ELR (cell line): ENCODE results near the gene PRKCA.
"Not testable (repeated sequence)": the region's sequence is repeated elsewhere in the genome, so short reads cannot be mapped to it uniquely, and the experiment has no call there.

Experiments used
- DNase-seq: peaks from one replicate; pipeline ENCODE4 v3.0.0-alpha.2; 2015; ENCODE audit warnings: low read depth

The PRKCA gene

DNA sequence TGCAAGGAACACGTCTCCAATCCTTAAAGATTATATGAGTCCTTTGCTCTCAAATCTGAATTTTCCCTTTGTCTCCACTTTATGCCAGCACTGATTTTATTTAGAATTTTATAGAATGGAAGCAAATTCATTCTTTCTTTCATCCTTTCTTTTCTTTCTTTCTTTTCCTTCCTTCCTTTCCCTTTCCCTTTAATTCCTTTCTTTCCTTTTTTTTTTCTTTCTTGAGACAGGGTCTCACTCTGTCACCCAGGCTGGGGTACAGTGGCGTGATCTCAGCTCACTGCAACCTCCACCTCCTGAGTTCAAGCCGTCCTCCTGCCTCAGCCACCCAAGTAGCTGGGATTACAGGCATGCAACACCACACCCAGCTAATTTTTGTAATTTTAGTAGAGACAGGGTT lies 187.2 kb downstream of the PRKCA start:
- DNase-seq: not testable (repeated sequence)

DNA sequence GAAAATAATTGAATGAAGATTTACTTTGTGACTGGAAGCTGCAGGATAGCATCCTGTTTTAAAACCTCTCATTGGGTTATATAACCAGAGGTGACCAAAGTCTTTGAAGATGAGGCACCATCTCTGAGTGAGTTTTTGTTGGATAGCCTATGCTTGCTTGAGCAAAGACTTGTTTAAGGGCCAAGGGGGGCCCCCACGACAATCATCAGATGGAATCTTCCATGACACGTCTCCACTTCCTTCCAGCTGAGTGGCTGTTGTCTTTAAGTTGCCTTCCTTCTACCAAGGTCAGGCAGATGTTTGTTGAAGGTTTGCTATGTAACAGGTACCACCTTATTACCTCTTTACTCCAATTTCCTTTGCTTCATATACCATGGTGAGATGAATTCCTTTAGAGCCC lies 188.8 kb downstream of the PRKCA start:
- peak; percentile 36 for DNase-seq

DNA sequence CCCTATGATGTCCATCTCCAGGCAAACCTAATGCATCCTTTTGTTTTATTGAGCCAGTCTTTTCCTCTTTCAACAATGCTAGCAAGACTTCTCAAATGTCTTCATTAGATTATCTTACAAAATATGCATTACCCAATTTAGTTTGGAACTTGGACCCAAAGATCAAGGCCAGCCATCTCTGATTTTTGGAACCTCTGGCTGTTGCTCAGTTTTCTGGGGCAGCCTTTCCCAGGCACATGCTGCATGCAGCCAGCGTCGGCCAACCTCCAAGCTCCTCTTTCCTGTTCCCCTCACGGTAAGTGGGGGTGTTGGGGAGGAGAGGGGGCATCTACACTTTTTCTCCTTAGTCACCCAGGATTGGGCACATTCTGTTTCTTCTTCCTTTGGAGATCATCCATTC lies 189.3 kb downstream of the PRKCA start:
- DNase-seq: no peak

DNA sequence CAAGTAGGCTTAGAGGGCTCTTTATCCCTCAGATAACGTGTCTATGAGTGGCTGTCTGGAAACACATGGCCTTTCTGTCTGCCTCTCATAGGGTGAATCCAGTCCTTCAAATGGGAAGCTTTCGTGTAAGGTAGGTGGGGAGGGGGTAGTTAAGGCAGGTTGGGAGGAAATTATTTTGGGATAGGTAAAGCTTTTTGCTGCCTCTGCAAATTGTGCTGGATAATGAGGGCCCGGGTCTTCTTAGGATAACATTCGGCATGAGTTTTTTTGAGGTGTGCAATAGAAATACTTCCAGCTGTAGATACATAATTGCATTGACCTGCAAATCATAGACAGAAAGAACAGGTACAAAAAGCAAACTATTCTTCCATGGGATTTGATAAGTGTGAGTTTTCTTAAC lies 189.7 kb downstream of the PRKCA start:
- no peak for DNase-seq

DNA sequence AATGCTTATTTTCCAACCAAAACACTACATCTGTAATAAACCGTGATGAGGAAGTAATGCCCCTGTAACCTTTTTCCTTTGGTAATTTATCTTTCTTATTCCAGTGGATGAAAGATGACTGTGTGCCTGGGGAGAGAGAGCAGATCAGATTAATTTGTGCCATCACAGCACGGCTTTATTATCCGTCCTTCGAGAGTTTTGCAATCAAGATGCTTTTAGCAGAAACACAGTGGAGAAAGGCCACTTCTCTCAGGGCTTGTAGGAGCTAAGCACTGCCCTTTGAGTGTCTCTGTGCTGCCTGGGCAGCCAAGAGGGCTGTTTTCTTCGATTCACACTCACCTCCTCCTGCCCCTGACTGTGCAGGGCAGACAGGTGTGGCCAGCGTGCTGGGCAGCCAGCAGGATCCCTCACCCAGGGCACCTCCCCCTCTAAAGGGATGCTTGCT lies 190.2 kb downstream of the PRKCA start:
- no peak for DNase-seq

DNA sequence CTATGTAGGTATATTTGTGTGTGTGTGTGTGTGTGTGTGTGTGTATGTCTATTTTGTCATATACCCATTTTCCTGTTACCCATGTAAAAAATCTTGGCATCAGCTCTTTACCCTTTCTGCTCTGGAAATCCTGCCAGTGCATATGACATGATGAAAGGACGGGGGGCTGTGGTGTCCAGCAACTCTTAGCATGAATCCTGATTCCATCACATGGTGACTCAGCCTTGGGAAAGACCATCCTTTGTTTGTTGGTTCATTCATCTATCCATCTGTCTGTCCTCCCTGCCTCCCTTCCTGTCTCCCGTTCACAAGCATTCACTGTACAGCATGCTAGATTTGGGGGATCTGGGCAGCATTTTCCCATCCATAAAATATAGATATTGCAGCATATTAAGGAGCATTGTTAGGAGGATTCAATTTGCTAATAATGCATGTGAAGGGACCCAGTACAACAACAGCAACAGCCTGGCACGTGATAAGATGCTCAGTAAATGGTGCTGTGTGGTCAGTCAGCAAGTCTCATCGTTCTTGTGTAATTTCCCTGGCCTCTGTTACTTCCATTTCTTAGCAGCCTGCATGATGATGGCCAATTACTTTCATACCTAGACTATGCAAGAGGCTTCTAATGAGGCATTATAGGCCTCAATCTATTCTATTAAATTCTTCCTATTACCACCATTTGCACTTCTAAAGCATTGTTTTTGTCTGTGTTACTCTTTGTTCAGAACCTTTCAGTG lies 191.0 kb downstream of the PRKCA start:
- DNase-seq: peak; percentile 92

DNA sequence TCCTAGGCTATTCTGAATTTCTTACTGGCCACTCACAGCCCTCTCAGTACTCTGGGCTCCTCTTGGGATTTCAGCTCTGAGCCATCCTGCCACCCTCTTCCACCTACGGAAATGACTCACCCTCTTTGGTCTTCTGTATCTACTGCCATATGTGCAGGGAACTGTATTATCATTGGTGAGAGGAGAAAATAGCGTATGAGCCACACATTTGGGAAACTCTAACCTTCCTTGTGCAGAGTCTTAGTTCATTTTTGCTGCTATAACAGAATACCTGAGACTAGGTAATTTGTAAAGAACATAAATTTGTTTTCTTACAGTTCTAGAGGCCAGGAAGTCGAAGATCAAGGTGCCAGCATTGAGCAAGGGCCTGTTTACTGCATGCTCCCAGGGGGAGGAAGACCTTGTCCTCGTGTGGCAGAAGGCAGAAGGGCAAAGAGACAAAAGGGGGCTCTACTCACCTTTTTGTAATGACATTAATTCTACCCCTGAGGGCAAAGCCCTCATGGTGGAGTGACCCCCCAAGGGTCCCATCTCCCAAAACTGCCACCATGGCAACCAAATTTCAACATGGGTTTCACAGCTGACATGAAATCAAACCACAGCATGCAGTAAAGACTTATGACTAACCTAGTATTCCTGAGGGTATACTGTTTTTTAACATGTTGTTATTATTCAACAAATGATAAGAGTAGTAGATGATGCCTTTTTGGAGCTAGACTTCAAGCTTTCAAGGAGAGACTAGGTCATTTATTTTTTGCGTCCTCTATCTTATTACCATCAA lies 191.8 kb downstream of the PRKCA start:
- DNase-seq: peak; percentile 99

DNA sequence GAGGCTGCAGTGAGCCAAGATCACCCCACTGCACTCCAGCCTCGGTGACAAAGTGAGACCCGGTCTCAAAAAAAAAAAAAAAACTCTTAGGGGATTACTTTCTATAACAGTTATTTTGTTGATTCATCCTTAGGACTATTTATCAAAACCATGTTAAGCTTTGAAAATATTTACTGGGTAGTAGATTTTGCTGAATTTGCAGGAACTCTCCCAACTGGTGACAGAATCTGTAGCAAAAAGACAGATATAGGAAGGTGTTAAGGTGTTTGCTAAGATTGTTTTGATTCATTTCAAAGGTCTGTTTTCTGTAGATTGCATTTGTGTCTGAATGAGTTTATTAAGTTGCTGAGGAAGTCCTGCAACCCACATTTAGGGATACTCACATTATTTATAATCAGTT lies 192.6 kb downstream of the PRKCA start:
- no peak for DNase-seq

DNA sequence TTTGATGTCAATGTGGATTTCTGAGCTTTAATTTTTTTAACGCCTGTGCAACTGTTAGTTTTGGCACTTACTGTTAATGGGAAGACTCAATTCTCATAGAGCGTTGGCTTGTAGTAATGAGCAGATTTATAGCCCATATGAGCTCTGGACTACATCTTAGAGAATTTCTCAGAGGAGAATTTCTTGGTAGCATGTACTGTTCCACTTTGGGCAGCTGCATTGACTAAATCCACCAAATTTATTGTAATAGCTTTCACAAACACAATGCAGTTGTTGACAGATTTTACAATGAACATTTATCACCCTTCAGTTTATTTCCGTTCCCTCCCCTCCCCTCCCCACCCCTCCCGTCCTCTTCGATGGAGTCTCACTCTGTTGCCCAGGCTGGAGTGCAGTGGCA lies 193.9 kb downstream of the PRKCA start:
- DNase-seq: no peak

DNA sequence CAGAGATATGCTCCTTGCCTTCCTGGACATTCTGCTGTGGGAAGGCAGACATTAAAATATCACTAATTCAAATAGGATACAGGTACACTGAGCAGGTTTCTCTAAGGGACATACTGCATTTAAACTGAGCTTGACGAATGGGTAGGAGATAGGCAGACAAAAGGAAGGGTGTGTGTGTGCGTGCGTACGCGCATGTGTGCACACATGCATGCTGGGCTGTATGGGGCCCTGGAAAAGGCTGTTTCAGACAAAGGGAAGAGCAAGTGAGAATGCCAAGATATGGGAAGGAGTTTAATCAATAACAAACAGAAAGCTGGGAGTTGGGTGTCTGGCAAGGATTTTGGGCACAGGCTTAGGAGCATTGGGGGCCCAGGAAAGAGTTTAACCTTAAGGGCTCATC lies 196.2 kb downstream of the PRKCA start:
- DNase-seq: no peak

DNA sequence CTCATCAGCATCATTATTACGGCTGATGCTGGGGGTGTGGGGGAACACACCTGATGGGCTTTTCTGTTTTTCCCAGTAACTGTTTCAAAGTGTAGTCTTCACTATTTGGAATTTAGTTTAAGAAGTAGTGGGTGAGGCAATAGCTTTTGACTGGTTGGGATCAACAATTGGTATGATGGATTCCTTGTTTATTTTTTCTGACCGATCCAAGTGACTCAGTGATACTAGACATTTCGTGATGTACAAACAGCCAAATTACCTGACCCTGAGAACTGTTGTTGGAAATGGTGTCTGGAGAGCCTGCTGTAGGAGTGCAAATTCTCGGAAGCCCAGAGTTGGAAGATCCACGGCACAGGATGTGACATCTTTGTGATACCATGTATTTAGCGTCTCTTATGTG lies 204.2 kb downstream of the PRKCA start:
- DNase-seq: peak; percentile 47

DNA sequence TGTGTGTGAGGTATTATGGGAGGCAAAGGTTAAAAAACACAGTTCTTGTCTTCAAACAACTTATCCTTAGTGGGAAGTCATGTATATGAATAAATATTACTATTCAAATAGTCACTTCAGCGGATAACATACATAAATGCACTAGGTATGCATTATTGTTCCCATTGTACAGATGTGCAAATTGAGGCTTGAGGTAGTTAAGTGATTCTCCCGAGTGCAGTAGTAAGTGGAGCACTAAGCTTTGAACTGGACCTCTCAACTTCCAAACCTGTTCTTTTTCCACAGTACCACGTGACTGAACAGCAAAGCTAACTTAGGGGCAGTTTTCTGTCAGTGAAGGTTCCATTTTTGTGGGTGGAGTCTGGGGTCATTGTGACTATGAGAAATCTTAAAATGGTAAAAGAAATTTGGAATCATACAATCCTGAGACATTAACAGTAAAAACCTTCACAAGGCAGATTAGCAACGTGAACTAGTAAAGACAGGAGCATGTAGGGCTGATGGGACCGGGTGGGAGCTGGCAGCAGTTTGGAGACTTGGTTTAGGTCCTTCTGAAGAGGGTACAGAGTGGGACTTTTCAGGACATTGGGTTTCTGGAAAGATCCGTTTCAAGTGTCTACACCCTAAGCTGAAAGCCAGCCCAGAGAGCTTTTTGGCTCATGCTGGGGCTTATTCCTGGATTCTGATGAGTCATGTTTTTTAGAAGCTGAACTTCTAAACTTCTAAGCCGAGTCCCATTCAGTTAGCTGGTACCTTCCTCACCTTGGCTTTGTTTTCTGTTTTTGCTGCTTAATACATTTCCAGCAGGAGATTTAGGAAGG lies 204.9 kb downstream of the PRKCA start:
- DNase-seq: peak; percentile 81

DNA sequence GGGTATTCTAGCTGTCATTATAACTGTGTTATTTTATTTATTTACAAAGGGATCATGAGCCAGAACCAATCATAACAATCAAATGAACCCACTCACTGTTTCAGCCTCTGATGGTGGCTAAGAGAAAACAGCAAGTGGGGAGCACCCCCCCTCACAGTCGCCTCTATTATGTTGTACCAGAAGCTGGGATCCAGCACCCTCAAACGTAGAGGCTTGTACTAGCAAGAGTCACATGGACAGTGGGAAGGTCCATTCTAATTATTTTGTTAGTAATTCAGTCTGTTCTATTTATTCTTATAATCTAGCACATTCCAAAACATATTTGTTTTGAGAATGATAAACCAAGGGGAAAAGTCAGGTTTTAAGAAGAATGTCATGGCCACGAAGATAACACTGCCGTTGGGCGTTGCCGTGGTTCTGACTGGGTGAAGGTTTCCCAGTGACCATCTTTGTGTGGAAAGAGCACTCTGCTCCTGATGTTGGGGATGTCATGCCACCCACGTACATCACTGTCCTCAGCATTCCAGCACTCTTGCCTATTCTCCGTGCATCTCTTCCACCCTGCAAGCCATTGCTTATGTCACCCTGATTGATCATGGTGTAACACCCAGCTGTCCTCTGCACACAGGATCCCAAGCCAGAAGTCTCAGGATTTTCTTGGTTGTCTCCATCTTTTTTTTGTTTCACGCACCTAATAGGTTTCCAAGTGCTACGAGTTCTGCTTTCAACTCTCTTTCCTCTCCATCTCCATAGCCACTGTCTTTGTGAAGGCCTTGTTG lies 205.8 kb downstream of the PRKCA start:
- no peak for DNase-seq

DNA sequence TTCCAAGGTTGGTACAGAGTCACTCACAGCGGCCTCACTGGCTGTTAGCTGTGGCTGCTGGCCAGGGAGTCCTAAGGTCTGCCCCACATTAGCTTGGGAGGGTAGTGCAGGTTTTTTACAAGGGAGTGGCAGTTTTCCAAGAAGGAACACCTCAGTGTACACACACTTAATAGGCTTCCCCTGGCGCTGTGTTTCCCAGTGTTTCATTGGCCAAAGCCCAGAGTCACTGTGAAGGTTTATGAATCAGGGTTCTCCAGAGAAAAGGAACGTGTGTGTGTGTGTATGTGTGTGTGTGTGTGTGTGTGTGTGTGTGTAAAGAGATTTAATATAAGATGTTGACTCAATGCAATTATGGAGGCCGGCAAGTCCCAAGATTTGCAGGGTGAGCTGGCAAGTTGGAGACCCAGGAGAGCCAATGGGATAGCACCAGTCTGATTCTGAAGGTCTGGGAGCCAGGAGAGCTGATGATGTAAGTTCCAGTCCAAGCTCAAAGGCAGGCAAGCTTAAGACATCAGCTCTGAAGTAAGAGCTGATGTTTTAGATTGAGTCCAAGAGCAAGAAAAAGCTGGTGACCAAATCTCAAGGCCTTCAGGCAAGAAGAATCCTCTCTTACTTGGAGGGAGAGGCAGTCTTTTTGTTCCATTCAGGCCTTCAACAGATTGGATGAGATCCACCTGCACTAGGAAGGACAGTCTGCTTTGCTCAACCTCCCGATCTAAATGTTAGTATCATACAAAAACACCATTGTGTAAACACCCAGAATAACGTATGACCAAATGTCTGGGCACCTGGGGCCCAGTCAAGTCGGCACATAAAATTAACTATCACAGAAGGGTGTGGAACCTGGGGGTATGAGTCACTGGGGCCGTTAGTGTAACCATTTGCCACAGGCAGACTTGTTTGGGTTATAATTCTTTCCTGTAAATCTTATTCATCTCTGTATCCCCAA lies 206.8 kb downstream of the PRKCA start:
- DNase-seq: peak; percentile 86

DNA sequence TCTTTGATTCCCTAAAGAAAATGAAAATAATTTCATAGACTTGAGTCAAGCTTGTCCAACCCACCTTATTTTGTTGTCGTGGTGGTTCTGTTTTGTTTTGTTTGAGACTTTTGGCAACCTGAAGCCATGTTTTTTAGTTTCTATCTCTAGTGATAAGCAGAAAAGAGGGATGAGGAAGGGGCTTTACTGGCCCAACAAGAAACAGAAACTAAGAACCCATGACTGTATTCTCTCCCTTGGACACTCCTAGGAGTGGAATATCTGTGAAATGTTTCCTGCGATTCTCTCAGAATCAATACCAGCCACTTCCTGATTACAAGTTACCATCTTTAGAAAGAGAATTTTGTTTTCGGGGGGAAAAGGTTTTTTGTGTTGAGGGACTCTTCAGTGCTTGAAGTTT lies 207.5 kb downstream of the PRKCA start:
- DNase-seq: no peak

DNA sequence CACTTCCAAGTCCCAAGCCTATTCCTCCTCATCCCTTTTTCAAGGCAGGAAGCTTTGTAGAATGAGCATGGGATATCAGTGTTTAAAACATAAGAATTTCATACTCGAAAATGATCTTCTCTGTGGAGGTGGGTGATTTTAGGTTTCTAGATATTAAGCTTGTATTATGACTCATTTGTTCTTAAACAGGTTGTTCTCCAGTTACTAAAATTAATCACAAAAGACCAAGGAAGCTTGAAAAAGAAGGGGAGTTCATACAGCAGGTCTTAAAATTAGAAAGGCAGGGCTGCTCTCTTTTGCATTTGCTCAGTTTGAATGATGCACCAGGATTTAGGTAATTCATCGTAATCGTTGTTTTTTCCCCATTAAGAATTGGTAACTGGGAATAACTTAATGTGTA lies 208.7 kb downstream of the PRKCA start:
- no peak for DNase-seq

DNA sequence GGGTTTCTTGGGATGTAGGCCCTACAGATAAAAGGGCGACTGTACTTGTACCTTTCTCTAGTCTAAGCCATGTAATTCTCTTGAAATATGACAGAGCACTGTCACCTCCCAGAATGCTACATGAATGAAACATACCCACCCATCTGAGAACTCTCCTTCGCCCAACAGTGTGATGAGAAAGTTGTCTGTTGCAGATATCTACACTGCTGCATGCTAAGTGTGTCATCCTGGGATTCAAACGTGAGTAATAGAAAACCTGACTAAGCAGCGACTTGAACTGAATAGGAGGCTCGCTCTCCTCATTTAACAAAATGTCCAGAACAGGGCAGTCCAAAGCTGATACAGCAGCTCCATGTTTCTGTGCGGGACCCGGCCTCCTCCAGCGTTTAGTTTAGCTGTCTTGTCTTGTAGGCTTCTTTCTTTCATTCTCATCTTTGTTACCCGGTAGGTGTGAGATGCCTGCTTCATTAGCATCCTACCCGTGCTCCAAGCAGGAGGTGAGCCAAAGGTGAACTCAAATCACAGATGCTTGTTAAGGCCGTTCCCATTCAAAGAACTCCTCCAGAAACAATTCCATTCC lies 211.9 kb downstream of the PRKCA start:
- DNase-seq: peak; percentile 87

DNA sequence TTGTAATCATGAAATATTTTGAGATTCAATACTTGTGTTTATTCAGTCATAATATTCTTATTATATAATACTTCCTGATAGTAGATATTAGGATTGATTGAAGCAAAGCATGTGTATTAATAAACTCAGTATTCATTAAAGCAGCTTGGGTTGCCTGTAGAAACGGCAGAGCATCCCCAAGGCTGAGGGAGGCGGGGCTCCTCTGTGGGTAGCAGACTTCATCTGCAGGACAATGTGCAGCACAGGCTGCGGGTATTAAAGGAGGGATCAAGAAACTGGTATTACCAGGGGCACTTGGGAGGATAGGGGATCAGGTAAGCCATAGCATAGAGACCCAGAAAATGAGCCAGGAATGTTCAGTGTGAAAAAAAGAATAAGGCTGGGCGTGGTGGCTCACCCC lies 213.6 kb downstream of the PRKCA start:
- DNase-seq: no peak

DNA sequence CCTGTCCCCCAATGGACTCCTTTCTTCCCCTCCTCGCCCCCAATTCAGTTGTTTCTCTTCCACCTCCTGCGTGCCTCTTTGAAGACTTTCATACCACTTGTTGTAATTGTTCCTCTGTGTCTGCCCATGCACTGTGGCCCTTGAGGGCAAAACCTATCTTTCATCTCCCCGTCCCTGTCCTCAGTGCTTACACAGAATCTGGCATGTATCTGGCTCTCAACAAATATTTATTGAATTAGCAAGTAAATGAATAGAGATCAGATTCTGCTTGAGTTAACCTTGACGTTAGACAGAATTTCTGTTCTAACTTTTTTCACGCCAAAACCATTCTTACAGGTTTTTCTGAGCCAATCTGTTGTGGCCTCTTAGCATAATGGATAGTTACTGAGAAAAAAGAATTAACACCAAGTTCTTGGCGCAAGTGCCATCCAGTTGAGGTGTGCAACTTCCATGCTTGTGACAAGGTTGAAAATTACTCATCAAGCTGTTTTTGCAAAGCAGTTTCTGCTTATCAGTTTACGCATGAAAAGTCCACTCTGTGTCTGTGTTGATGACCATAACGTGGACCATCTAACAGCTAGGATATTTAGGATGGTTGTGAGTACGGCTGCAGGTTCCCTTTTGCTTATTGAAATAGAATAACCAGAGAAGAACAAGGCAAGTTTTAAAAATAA lies 215.1 kb downstream of the PRKCA start:
- no peak for DNase-seq

DNA sequence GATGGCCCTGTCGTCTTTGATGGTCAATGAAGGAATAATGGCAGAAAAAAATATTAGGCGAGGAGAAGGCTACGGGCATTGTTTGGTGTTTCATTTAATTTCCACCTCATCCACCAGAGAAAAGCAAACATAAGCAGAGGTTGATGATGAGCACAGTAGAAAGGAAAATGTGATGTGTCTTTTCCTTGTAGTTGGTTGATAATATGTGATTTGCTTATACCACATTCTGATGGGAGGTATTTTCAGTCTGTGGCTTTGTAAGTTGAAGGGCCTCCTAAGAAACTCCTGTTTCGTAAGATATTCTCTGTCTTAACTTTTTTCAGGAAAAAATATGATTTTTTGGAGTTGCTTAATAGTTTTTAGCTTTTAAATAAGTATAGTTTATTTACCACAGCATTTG lies 215.7 kb downstream of the PRKCA start:
- DNase-seq: no peak
